IMR-90 (cell line): ENCODE results near the gene GLRX5. TPM values are rescaled to one million over a fixed set of nuclear protein-coding genes. Genes with fewer than 3 reads are reported as not detected.

ENCODE experiments used
- ATAC-seq: fragments of 200-7000 bp; cut with Tn5 transposase; 2 replicates; pipeline ENCODE4 v1.9.1; 2020; ENCODE audit warnings: low read depth, mild to moderate bottlenecking, moderate library complexity
- BruUV-seq: library from RNA; stranded (reverse); fragments of 400-500 nt; replicated peaks from 2 replicates; lab custom pipeline; 2021; lab: Mats Ljungman, UMichigan
- CTCF ChIA-PET: fragments of 300-600 bp; formaldehyde crosslinking; extraction: SDS; loops from one replicate; lab custom pipeline; 2021; ENCODE audit warnings: antibody characterized with exemption; lab: Yijun Ruan, JAX
- POLR2A ChIA-PET: fragments of 300-600 bp; sonication (Branson Sonifier 250); formaldehyde crosslinking; loops from one replicate; lab custom pipeline; 2022; ENCODE audit warnings: antibody characterized with exemption; ENCODE audit not compliant: unreplicated experiment; lab: Charles Lee
- DNase-seq: peaks from one replicate; pipeline ENCODE4 v3.0.0; 2013
- H2AFZ ChIP-seq: replicated peaks from 2 replicates; pipeline ENCODE3; 2013; ENCODE audit warnings: low read length, mild to moderate bottlenecking; ENCODE audit not compliant: poor library complexity
- H2AK5ac ChIP-seq: 2 replicates; pipeline ENCODE4 v1.6.1; 2013; ENCODE audit warnings: low read depth, low read length, inconsistent platforms
- H2AK9ac ChIP-seq: replicated peaks from 2 replicates; pipeline ENCODE3; 2013; ENCODE audit warnings: mild to moderate bottlenecking, low read depth, low read length, moderate library complexity; ENCODE audit not compliant: poor library complexity
- H2BK120ac ChIP-seq: 2 replicates; pipeline ENCODE4 v1.6.1; 2013; ENCODE audit warnings: low read depth, low read length, inconsistent platforms
- H2BK15ac ChIP-seq: 3 replicates; pipeline ENCODE4 v1.6.1; 2013; ENCODE audit warnings: low read depth, low read length, inconsistent platforms
- H2BK20ac ChIP-seq: 2 replicates; pipeline ENCODE4 v1.6.1; 2013; ENCODE audit warnings: low read depth, mild to moderate bottlenecking, inconsistent platforms, low read length, moderate library complexity
- H2BK5ac ChIP-seq: 2 replicates; pipeline ENCODE4 v1.6.1; 2013; ENCODE audit warnings: mild to moderate bottlenecking, low read depth, low read length, inconsistent platforms; ENCODE audit not compliant: poor library complexity, severe bottlenecking
- H3K14ac ChIP-seq: replicated peaks from 2 replicates; pipeline ENCODE4 v1.6.1; 2013; ENCODE audit warnings: low read depth, low read length, inconsistent platforms
- H3K18ac ChIP-seq: 2 replicates; pipeline ENCODE4 v1.6.1; 2013; ENCODE audit warnings: low read depth, low read length, control low read depth
- H3K23ac ChIP-seq: 2 replicates; pipeline ENCODE4 v1.6.1; 2013; ENCODE audit warnings: low read depth, low read length, inconsistent platforms
- H3K27ac ChIP-seq: 2 replicates; pipeline ENCODE4 v1.5.1; 2013; ENCODE audit warnings: mild to moderate bottlenecking, control low read depth, low read length; ENCODE audit not compliant: insufficient read depth
- H3K27me3 ChIP-seq: 2 replicates; pipeline ENCODE4 v1.6.1; 2013; ENCODE audit warnings: low read length; ENCODE audit not compliant: control insufficient read depth, insufficient read depth
- H3K36me3 ChIP-seq: 2 replicates; pipeline ENCODE4 v1.6.1; 2013; ENCODE audit warnings: low read length, mixed read lengths; ENCODE audit not compliant: control insufficient read depth, insufficient read depth
- H3K4ac ChIP-seq: 2 replicates; pipeline ENCODE4 v1.6.1; 2013; ENCODE audit warnings: low read depth, low read length, inconsistent platforms
- H3K4me1 ChIP-seq: 2 replicates; pipeline ENCODE4 v1.6.1; 2013; ENCODE audit warnings: low read length, mixed read lengths; ENCODE audit not compliant: control insufficient read depth, insufficient read depth
- H3K4me2 ChIP-seq: 2 replicates; pipeline ENCODE4 v1.6.1; 2013; ENCODE audit warnings: low read depth, mild to moderate bottlenecking, control low read depth, low read length, moderate library complexity
- H3K4me3 ChIP-seq: 2 replicates; pipeline ENCODE4 v1.5.1; 2013; ENCODE audit warnings: low read depth, mild to moderate bottlenecking, control low read depth, low read length, moderate library complexity; ENCODE audit not compliant: insufficient read depth
- H3K56ac ChIP-seq: 2 replicates; pipeline ENCODE4 v1.6.1; 2013; ENCODE audit warnings: low read length, inconsistent platforms; ENCODE audit not compliant: insufficient read depth; ENCODE audit errors: extremely low read depth
- H3K79me1 ChIP-seq, 2 experiments: 2 replicates each; pipeline ENCODE4 v1.6.1; 2013; ENCODE audit warnings: low read length in 2 of 2, inconsistent platforms in 1 of 2, low read depth in 1 of 2
- H3K9ac ChIP-seq: 2 replicates; pipeline ENCODE4 v1.6.1; 2013; ENCODE audit warnings: low read depth, low read length, control low read depth
- H3K9me1 ChIP-seq: 2 replicates; pipeline ENCODE4 v1.6.1; 2013; ENCODE audit warnings: low read length, inconsistent platforms; ENCODE audit not compliant: insufficient read depth
- H3K9me3 ChIP-seq: 2 replicates; pipeline ENCODE4 v1.6.1; 2013; ENCODE audit warnings: low read length; ENCODE audit not compliant: control insufficient read depth, insufficient read depth
- H4K20me1 ChIP-seq: 2 replicates; pipeline ENCODE4 v1.6.1; 2013; ENCODE audit warnings: low read length, inconsistent platforms; ENCODE audit not compliant: insufficient read depth
- H4K5ac ChIP-seq: 2 replicates; pipeline ENCODE4 v1.6.1; 2013; ENCODE audit warnings: mild to moderate bottlenecking, low read depth, low read length, control low read depth
- H4K8ac ChIP-seq, 2 experiments: 2 replicates each; pipeline ENCODE4 v1.6.1; 2013; ENCODE audit warnings: low read depth in 2 of 2, low read length in 2 of 2, control low read depth in 1 of 2, inconsistent platforms in 1 of 2
- H4K91ac ChIP-seq: 2 replicates; pipeline ENCODE4 v1.6.1; 2013; ENCODE audit warnings: low read depth, low read length, inconsistent platforms; ENCODE audit not compliant: insufficient read depth
- BHLHE40 ChIP-seq: fragments of 150-350 bp; IDR thresholded peaks from 2 replicates; pipeline ENCODE4 v1.6.1; 2016; ENCODE audit warnings: mild to moderate bottlenecking, low read depth, low read length
- CEBPB ChIP-seq: IDR thresholded peaks from 2 replicates; pipeline ENCODE4 v1.6.1; 2012; ENCODE audit warnings: low read depth, low read length, improper control_type of control experiment
- CHD1 ChIP-seq: IDR thresholded peaks from 2 replicates; pipeline ENCODE4 v1.6.1; 2012; ENCODE audit warnings: low read depth, low read length, improper control_type of control experiment
- FOS ChIP-seq: fragments of 150-350 bp; IDR thresholded peaks from 2 replicates; pipeline ENCODE4 v1.6.1; 2016; ENCODE audit warnings: low read depth, low read length
- MAFK ChIP-seq: IDR thresholded peaks from 2 replicates; pipeline ENCODE4 v1.6.1; 2012; ENCODE audit warnings: low read depth, low read length, improper control_type of control experiment
- MAZ ChIP-seq: IDR thresholded peaks from 2 replicates; pipeline ENCODE4 v1.6.1; 2012; ENCODE audit warnings: low read depth, mild to moderate bottlenecking, low read length, improper control_type of control experiment, moderate library complexity, borderline replicate concordance
- MXI1 ChIP-seq: IDR thresholded peaks from 2 replicates; pipeline ENCODE4 v1.6.1; 2012; ENCODE audit warnings: low read depth, mild to moderate bottlenecking, low read length, moderate library complexity, borderline replicate concordance
- NFE2L2 ChIP-seq: fragments of 150-350 bp; IDR thresholded peaks from 2 replicates; pipeline ENCODE4 v1.6.1; 2016; ENCODE audit warnings: low read depth, mild to moderate bottlenecking, low read length
- POLR2A ChIP-seq: IDR thresholded peaks from 2 replicates; pipeline ENCODE4 v1.6.1; 2012; ENCODE audit warnings: mild to moderate bottlenecking, low read depth, low read length
- RAD21 ChIP-seq: IDR thresholded peaks from 2 replicates; pipeline ENCODE4 v1.6.1; 2012; ENCODE audit warnings: low read length, improper control_type of control experiment
- RCOR1 ChIP-seq: IDR thresholded peaks from 2 replicates; pipeline ENCODE4 v1.6.1; 2012; ENCODE audit warnings: mild to moderate bottlenecking, low read length, improper control_type of control experiment; ENCODE audit not compliant: insufficient replicate concordance
- RFX5 ChIP-seq: IDR thresholded peaks from 2 replicates; pipeline ENCODE4 v1.8.0; 2012; ENCODE audit warnings: low read depth, mild to moderate bottlenecking, low read length, moderate library complexity
- SMC3 ChIP-seq: fragments of 150-350 bp; IDR thresholded peaks from 2 replicates; pipeline ENCODE4 v1.6.1; 2016; ENCODE audit warnings: low read depth, mild to moderate bottlenecking, antibody characterized with exemption, low read length, moderate library complexity
- WGBS, 2 experiments: methylation state at CpG; one replicate each; pipeline versions ENCODE4 v1.1.5 to v1.1.7; 2013; ENCODE audit warnings: missing lambda C conversion rate in 2 of 2; ENCODE audit not compliant: insufficient read length in 1 of 2; ENCODE audit errors: extremely low coverage in 2 of 2; 5-methylcytosine and 5-hydroxymethylcytosine counted together
- dilution Hi-C: fragments of 300-500 bp; cut with HindIII; formaldehyde crosslinking; loops from one replicate; pipeline ENCODE4 v1.14.3; 2018; ENCODE audit warnings: low sequenced_read_pairs; ENCODE audit not compliant: unreplicated experiment
- in situ Hi-C: fragments of 300-500 bp; cut with MboI; formaldehyde crosslinking; loops from 3 replicates; pipeline ENCODE4 v1.14.3; 2019; ENCODE audit warnings: low sequenced_read_pairs, inconsistent platforms, mixed read lengths
- intact Hi-C: fragments of 100-400 bp; cut with micrococcal nuclease; formaldehyde crosslinking; loops from 2 replicates; pipeline ENCODE4 v1.10.0; 2022
- polyA plus RNA-seq, 3 experiments: library from polyadenylated mRNA; depleted of rRNA; stranded (reverse); fragments of >200 nt; gene quantifications; 2 replicates each; pipeline ENCODE4 v1.2.3, GENCODE V29; 2012; ENCODE audit warnings: low replicate concordance in 1 of 3
- total RNA-seq: library from RNA; depleted of rRNA; stranded (reverse); fragments of >200 nt; gene quantifications from 2 replicates; pipeline ENCODE4 v1.2.3, GENCODE V29; 2012
- TF ChIP-seq, protein P1 (sequence below): conservative IDR thresholded peaks from 2 replicates; pipeline ENCODE4 v1.5.1; 2012; ENCODE audit warnings: mild to moderate bottlenecking, low read depth, low read length, improper control_type of control experiment
- TF ChIP-seq, protein P2 (sequence below): fragments of 150-350 bp; IDR thresholded peaks from 2 replicates; pipeline ENCODE4 v1.6.1; 2017; ENCODE audit warnings: mild to moderate bottlenecking, antibody characterized with exemption, low read length, low read depth
- TF ChIP-seq, protein P3 (sequence below): fragments of 150-350 bp; IDR thresholded peaks from 2 replicates; pipeline ENCODE4 v1.6.1; 2016; ENCODE audit warnings: low read depth, mild to moderate bottlenecking, low read length, moderate library complexity, borderline replicate concordance

Gene GLRX5
- total and polyA plus RNA-seq, 2 of the 4 experiments (the other 2 are of a cell fraction), result 32.4 to 40.4 TPM

DNA sequence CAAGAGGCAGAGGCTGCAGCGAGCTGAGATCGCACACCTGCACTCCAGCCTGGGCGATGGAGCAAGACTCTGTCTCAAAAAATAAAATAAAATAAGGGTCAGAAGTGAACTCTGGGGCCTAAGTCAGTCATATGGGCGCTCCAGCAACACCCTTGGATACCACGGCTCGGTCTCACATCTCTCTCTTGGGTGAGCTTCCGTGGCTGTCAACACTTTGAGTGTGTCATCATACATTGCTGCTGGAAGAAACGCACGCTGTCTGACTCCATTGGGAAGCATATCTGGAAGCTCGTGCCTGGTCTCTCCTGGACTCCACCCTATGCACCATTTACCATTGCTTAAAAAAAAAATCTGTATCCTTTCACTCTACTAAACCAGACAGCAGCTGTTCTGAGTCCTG, 20.2 kb downstream of the GLRX5 start:
- H3K14ac ChIP-seq, result no peak overlapping the region
- H2AFZ ChIP-seq, result no peak overlapping the region
- H3K4me2 ChIP-seq, result no peak overlapping the region
- H4K20me1 ChIP-seq, result no peaks in the 10 kb centered on the region
- no peak overlapping the region for H4K5ac ChIP-seq
- no TSS peak for BruUV-seq
- H3K4me1 ChIP-seq, result no peaks in the 10 kb centered on the region
- no peak overlapping the region for H3K27ac ChIP-seq
- no peak overlapping the region for H3K9ac ChIP-seq
- H3K18ac ChIP-seq, result no peak overlapping the region
- no peak for ATAC-seq
- DNase-seq, result no peak
- no peaks in the 10 kb centered on the region for H3K9me1 ChIP-seq
- H2AK9ac ChIP-seq, result no peak overlapping the region
- intact Hi-C loops (no loop called here), in situ Hi-C loops (loop anchor here (10.0 to 25.0 kb wide), 2 partner anchors 440 to 857 kb away; no protein-coding TSS in a partner anchor), dilution Hi-C loops (loop anchor here (25.0 kb wide), 1 partner anchor 232 kb away; no protein-coding TSS in a partner anchor)
- no peak overlapping the region for H4K91ac ChIP-seq
- ChIA-PET CTCF (no interaction called here), POLR2A (no interaction called here)
- no peak overlapping the region for H2AK5ac ChIP-seq
- H2BK20ac ChIP-seq, result no peak overlapping the region
- 91% methylated on average over 3 of the region's 10 CpGs; no CpG with 5 or more reads in 1 of the 2 experiments for WGBS, 2 experiments
- H4K8ac ChIP-seq, result no peak overlapping the region
- peaks cover 2% of the 10 kb centered on the region; the same call in 1 of the 2 replicates for H3K9me3 ChIP-seq
- TF ChIP-seq, protein P1, sequence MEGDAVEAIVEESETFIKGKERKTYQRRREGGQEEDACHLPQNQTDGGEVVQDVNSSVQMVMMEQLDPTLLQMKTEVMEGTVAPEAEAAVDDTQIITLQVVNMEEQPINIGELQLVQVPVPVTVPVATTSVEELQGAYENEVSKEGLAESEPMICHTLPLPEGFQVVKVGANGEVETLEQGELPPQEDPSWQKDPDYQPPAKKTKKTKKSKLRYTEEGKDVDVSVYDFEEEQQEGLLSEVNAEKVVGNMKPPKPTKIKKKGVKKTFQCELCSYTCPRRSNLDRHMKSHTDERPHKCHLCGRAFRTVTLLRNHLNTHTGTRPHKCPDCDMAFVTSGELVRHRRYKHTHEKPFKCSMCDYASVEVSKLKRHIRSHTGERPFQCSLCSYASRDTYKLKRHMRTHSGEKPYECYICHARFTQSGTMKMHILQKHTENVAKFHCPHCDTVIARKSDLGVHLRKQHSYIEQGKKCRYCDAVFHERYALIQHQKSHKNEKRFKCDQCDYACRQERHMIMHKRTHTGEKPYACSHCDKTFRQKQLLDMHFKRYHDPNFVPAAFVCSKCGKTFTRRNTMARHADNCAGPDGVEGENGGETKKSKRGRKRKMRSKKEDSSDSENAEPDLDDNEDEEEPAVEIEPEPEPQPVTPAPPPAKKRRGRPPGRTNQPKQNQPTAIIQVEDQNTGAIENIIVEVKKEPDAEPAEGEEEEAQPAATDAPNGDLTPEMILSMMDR, result no peak
- TF ChIP-seq FOS, result no peak
- TF ChIP-seq RAD21, result no peak
- no peak for TF ChIP-seq CHD1
- TF ChIP-seq CEBPB, result no peak
- no peak for TF ChIP-seq NFE2L2
- TF ChIP-seq BHLHE40, result no peak
- TF ChIP-seq, protein P2, sequence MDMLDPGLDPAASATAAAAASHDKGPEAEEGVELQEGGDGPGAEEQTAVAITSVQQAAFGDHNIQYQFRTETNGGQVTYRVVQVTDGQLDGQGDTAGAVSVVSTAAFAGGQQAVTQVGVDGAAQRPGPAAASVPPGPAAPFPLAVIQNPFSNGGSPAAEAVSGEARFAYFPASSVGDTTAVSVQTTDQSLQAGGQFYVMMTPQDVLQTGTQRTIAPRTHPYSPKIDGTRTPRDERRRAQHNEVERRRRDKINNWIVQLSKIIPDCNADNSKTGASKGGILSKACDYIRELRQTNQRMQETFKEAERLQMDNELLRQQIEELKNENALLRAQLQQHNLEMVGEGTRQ, result no peak
- TF ChIP-seq MAFK, result no peak
- TF ChIP-seq, protein P3, sequence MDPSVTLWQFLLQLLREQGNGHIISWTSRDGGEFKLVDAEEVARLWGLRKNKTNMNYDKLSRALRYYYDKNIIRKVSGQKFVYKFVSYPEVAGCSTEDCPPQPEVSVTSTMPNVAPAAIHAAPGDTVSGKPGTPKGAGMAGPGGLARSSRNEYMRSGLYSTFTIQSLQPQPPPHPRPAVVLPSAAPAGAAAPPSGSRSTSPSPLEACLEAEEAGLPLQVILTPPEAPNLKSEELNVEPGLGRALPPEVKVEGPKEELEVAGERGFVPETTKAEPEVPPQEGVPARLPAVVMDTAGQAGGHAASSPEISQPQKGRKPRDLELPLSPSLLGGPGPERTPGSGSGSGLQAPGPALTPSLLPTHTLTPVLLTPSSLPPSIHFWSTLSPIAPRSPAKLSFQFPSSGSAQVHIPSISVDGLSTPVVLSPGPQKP, result no peak
- TF ChIP-seq SMC3, result no peak
- TF ChIP-seq POLR2A, result no peak
- no peak for TF ChIP-seq RCOR1
- TF ChIP-seq MAZ, result no peak
- no peak for TF ChIP-seq RFX5
- no peak for TF ChIP-seq MXI1
- no peak overlapping the region for H2BK15ac ChIP-seq
- no peak overlapping the region for H2BK120ac ChIP-seq
- H3K36me3 ChIP-seq, result no peaks in the 10 kb centered on the region
- no peak overlapping the region for H3K4me3 ChIP-seq
- no peaks in the 10 kb centered on the region for H3K27me3 ChIP-seq
- H3K23ac ChIP-seq, result no peak overlapping the region
- H2BK5ac ChIP-seq, result no peak overlapping the region
- no peak overlapping the region for H3K4ac ChIP-seq
- H3K79me1 ChIP-seq, result no peaks in the 10 kb centered on the region; a peak in 1 of 4 replicates
- H3K56ac ChIP-seq, result no peak overlapping the region
